ENCODE data around the gene TBC1D25. TPM values are rescaled to one million over a fixed set of nuclear protein-coding genes. Genes with fewer than 3 reads are reported as not detected.

The TBC1D25 gene
- total RNA-seq, 1 donor from 2014 or later: 1.5 TPM

DNA sequence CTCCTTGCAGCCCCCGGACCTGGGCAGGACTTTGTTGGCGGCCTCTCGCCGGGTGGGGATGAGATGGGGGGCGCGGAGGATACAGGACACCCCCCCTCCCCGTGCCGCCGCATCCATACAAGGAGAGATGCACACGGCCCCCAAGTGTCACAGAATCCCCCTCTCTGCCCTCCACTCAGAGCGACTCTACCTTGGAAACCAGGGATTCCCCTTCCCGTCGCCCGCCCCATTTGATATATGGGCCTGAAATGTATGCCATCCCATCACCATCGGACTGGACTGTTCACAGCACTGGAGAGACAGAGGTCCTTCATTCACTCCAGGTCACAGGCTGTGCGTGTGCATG lies 30.3 kb upstream of the TBC1D25 start:
- Histone ChIP-seq H3K4me3 (peak overlapping the region; percentile 73), H3K9me3 (ENCODE audit: low read depth) (no peaks in the 10 kb centered on the region), H3F3A (ENCODE audit: low read depth) (no peaks in the 10 kb centered on the region), H3K9ac (peak overlapping the region; percentile 20), H3K27ac (no peak overlapping the region), H3K4me1 (peaks cover 3% of the 10 kb centered on the region), H3K36me3 (no peaks in the 10 kb centered on the region), H2AFZ (replicated peaks) (peak overlapping the region; percentile 87), H3K4me2 (peak overlapping the region; percentile 81), H3K79me2 (ENCODE audit: low read depth) (no peaks in the 10 kb centered on the region), H4K20me1 (ENCODE audit: low read depth) (no peaks in the 10 kb centered on the region), H3K27me3 (no peaks in the 10 kb centered on the region)
- Mint-ChIP-seq H3K27me3 (ENCODE audit: insufficient read depth, low read depth) (peaks cover 8% of the 10 kb centered on the region), H3K4me1 (peaks cover 19% of the 10 kb centered on the region), H3K9me3 (peaks cover 15% of the 10 kb centered on the region), H3K27ac (no peak overlapping the region), H3K4me3 (peak overlapping the region; percentile 92), H3K36me3 (peaks cover 5% of the 10 kb centered on the region)
- TF ChIP-seq EZH2phosphoT487 (IDR thresholded peaks at IDR 0.05): no peak
- TF ChIP-seq, protein P1, sequence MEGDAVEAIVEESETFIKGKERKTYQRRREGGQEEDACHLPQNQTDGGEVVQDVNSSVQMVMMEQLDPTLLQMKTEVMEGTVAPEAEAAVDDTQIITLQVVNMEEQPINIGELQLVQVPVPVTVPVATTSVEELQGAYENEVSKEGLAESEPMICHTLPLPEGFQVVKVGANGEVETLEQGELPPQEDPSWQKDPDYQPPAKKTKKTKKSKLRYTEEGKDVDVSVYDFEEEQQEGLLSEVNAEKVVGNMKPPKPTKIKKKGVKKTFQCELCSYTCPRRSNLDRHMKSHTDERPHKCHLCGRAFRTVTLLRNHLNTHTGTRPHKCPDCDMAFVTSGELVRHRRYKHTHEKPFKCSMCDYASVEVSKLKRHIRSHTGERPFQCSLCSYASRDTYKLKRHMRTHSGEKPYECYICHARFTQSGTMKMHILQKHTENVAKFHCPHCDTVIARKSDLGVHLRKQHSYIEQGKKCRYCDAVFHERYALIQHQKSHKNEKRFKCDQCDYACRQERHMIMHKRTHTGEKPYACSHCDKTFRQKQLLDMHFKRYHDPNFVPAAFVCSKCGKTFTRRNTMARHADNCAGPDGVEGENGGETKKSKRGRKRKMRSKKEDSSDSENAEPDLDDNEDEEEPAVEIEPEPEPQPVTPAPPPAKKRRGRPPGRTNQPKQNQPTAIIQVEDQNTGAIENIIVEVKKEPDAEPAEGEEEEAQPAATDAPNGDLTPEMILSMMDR (IDR thresholded peaks at IDR 0.05): no peak
- no peak for TF ChIP-seq EZH2 (IDR thresholded peaks at IDR 0.05)
- DNase-seq (ENCODE audit: low spot score): peak; percentile 9

DNA sequence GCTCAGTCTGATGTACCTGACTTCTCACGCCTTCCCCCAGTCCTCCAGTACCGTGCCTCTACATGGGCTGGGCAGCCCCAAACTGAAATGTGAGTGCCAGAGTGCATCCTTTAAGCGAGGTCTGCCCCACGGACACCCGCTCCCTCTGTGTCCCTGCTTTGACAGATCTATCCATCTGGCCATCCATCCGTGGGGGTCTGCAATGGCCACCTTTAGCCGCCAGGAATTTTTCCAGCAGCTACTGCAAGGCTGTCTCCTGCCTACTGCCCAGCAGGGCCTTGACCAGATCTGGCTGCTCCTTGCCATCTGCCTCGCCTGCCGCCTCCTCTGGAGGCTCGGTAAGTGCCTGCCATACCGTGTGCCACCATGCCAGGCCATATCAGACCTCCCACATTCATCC lies 29.9 kb upstream of the TBC1D25 start:
- no peaks in the 10 kb centered on the region for H3K36me3 ChIP-seq
- H3K9me3 ChIP-seq (ENCODE audit: low read depth): no peaks in the 10 kb centered on the region
- peaks cover 19% of the 10 kb centered on the region for H3K4me1 Mint-ChIP-seq
- peaks cover 3% of the 10 kb centered on the region for H3K4me1 ChIP-seq
- peaks cover 11% of the 10 kb centered on the region for H3K27me3 Mint-ChIP-seq (ENCODE audit: insufficient read depth, low read depth)
- H4K20me1 ChIP-seq (ENCODE audit: low read depth): no peaks in the 10 kb centered on the region
- H3K36me3 Mint-ChIP-seq: peaks cover 5% of the 10 kb centered on the region
- H3K27ac Mint-ChIP-seq: no peak overlapping the region
- no peaks in the 10 kb centered on the region for H3K27me3 ChIP-seq
- H3F3A ChIP-seq (ENCODE audit: low read depth): no peaks in the 10 kb centered on the region
- H2AFZ ChIP-seq (replicated peaks): peak overlapping the region; percentile 87
- H3K4me3 ChIP-seq: peak overlapping the region; percentile 73
- H3K79me2 ChIP-seq (ENCODE audit: low read depth): no peaks in the 10 kb centered on the region
- no peak for DNase-seq (ENCODE audit: low spot score)
- peak overlapping the region; percentile 81 for H3K4me2 ChIP-seq
- H3K27ac ChIP-seq: no peak overlapping the region
- H3K9ac ChIP-seq: no peak overlapping the region
- H3K4me3 Mint-ChIP-seq: peak overlapping the region; percentile 92
- H3K9me3 Mint-ChIP-seq: peaks cover 18% of the 10 kb centered on the region
- no peak for TF ChIP-seq EZH2phosphoT487 (IDR thresholded peaks at IDR 0.05)
- TF ChIP-seq, protein P1 (IDR thresholded peaks at IDR 0.05): no peak
- no peak for TF ChIP-seq EZH2 (IDR thresholded peaks at IDR 0.05)

DNA sequence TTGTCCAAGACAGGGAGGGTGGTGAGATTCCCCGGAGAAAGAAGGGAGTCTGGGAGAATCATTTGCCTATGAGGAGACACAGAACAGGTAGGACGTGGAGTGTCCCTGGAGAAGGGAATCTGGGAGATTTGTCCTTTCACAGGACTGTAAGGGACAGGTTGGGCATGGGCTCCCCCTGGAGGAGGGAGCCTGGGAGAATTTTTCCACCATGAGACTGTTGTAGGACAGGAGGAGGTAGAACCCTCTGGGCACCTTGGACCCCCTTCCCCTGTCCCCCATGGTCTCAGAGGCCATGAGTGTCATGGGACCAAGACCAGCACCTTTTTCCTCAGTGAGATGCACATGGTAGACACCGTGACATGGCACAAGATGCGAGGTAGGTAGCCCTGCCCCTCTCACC lies 28.0 kb upstream of the TBC1D25 start:
- Mint-ChIP-seq H3K27me3 (ENCODE audit: insufficient read depth, low read depth) (peaks cover 11% of the 10 kb centered on the region), H3K4me3 (no peak overlapping the region), H3K4me1 (peaks cover 16% of the 10 kb centered on the region), H3K9me3 (peaks cover 26% of the 10 kb centered on the region), H3K27ac (no peak overlapping the region), H3K36me3 (peaks cover 7% of the 10 kb centered on the region)
- Histone ChIP-seq H3K9me3 (ENCODE audit: low read depth) (no peaks in the 10 kb centered on the region), H3K27me3 (no peaks in the 10 kb centered on the region), H3K79me2 (ENCODE audit: low read depth) (no peaks in the 10 kb centered on the region), H3K4me2 (no peak overlapping the region), H3K4me1 (peaks cover 3% of the 10 kb centered on the region), H3K4me3 (no peak overlapping the region), H3K27ac (no peak overlapping the region), H2AFZ (replicated peaks) (no peak overlapping the region), H3F3A (ENCODE audit: low read depth) (no peaks in the 10 kb centered on the region), H3K9ac (no peak overlapping the region), H4K20me1 (ENCODE audit: low read depth) (no peaks in the 10 kb centered on the region), H3K36me3 (no peaks in the 10 kb centered on the region)
- DNase-seq (ENCODE audit: low spot score): peak; percentile 7
- TF ChIP-seq, protein P1 (IDR thresholded peaks at IDR 0.05): peak; percentile 30
- no peak for TF ChIP-seq EZH2phosphoT487 (IDR thresholded peaks at IDR 0.05)
- TF ChIP-seq EZH2 (IDR thresholded peaks at IDR 0.05): no peak

Measured in neural progenitor cell (in vitro differentiated cells).